ENCODE measurements around the gene TNFRSF13B.
"Not testable (repeated sequence)": the region's sequence is repeated elsewhere in the genome, so short reads cannot be mapped to it uniquely, and the experiment has no call there.

Gene TNFRSF13B

GRCh38 chr17:17004997-17005614 lies 33.2 kb upstream of the TNFRSF13B start:
- not testable (repeated sequence) for DNase-seq (ENCODE audit: low read depth)

GRCh38 chr17:17004251-17004996 lies 32.5 kb upstream of the TNFRSF13B start:
- no peak for DNase-seq (ENCODE audit: low read depth)

GRCh38 chr17:17002731-17003715 lies 31.1 kb upstream of the TNFRSF13B start:
- DNase-seq (ENCODE audit: low read depth): not testable (repeated sequence)

GRCh38 chr17:17001874-17002520 lies 30.1 kb upstream of the TNFRSF13B start:
- peak; percentile 56 for DNase-seq (ENCODE audit: low read depth)

GRCh38 chr17:17001076-17001777 lies 29.3 kb upstream of the TNFRSF13B start:
- no peak for DNase-seq (ENCODE audit: low read depth)

- DNase-seq (ENCODE audit: low read depth): no peak
Measured at GRCh38 chr17:16999931-17000625, 28.2 kb upstream of the TNFRSF13B start.

- DNase-seq (ENCODE audit: low read depth): no peak
Measured at GRCh38 chr17:16997514-16998429, 25.9 kb upstream of the TNFRSF13B start.

- not testable (repeated sequence) for DNase-seq (ENCODE audit: low read depth)
Measured at GRCh38 chr17:16996726-16997125, 24.8 kb upstream of the TNFRSF13B start.

GRCh38 chr17:16995930-16996329 lies 24.0 kb upstream of the TNFRSF13B start:
- DNase-seq (ENCODE audit: low read depth): no peak

GRCh38 chr17:16994631-16995030 lies 22.7 kb upstream of the TNFRSF13B start:
- DNase-seq (ENCODE audit: low read depth): no peak

GRCh38 chr17:16991349-16992009 lies 19.6 kb upstream of the TNFRSF13B start:
- DNase-seq (ENCODE audit: low read depth): peak; percentile 78

GRCh38 chr17:16989953-16990860 lies 18.3 kb upstream of the TNFRSF13B start:
- DNase-seq (ENCODE audit: low read depth): no peak

GRCh38 chr17:16989230-16989952 lies 17.5 kb upstream of the TNFRSF13B start:
- DNase-seq (ENCODE audit: low read depth): no peak

GRCh38 chr17:16988749-16989229 lies 16.9 kb upstream of the TNFRSF13B start:
- DNase-seq (ENCODE audit: low read depth): no peak

GRCh38 chr17:16987830-16988601 lies 16.1 kb upstream of the TNFRSF13B start:
- DNase-seq (ENCODE audit: low read depth): peak; percentile 41
